Esophagus squamous epithelium (tissue), 5 donors: Measurements from ENCODE around the gene CDK10. TPM values are rescaled to one million over a fixed set of nuclear protein-coding genes. Genes with fewer than 3 reads are reported as not detected.

ENCODE experiments used
- DNase-seq: peaks from one replicate; lab custom pipeline; 2025; lab: John Stamatoyannopoulos, UW
- H3K27ac ChIP-seq, 4 donors: fragments of 200-600 bp; sonication (generic); one replicate each; pipeline ENCODE4 v1.5.1; 2016 to 2019; ENCODE audit warnings: mild to moderate bottlenecking in 1 of 4
- H3K27me3 ChIP-seq, 4 donors: fragments of 200-600 bp; sonication (generic); 1 replicate in 3 of 4; 2 replicates in 1 of 4; pipeline versions ENCODE4 v1.5.1 to v1.6.0; 2017 to 2021; ENCODE audit warnings: antibody characterized with exemption in 1 of 4
- H3K36me3 ChIP-seq, 3 donors: fragments of 200-600 bp; sonication (generic); one replicate each; pipeline ENCODE4 v1.5.1; 2016 to 2019
- H3K4me1 ChIP-seq, 3 donors: fragments of 200-600 bp; sonication (generic); one replicate each; pipeline ENCODE4 v1.5.1; 2017 to 2019
- H3K4me3 ChIP-seq, 4 donors: fragments of 200-600 bp; sonication (generic); 1 replicate in 3 of 4; 2 replicates in 1 of 4; pipeline ENCODE4 v1.5.1; 2016 to 2019; ENCODE audit warnings: mild to moderate bottlenecking in 2 of 4, moderate library complexity in 1 of 4
- H3K9me3 ChIP-seq, 3 donors: fragments of 200-600 bp; sonication (generic); one replicate each; pipeline ENCODE4 v1.5.1; 2016 to 2019
- POLR2A ChIP-seq, 4 donors: fragments of 450-650 bp; IDR thresholded peaks; one replicate each; pipeline ENCODE4 v1.6.1; 2017; ENCODE audit warnings: antibody characterized with exemption in 4 of 4, mild to moderate bottlenecking in 4 of 4, moderate library complexity in 3 of 4
- whole genome bisulfite sequencing, 2 donors: methylation state at CpG; one replicate each; pipeline ENCODE4 v1.1.5; 2018; 5-methylcytosine and 5-hydroxymethylcytosine counted together
- intact Hi-C: fragments of 100-400 bp; cut with DNase I; formaldehyde crosslinking; loops from one replicate; pipeline ENCODE4 v1.15.0; 2022
- total RNA-seq, 4 donors: library from RNA; depleted of rRNA; stranded (reverse); fragments of >200 nt; gene quantifications; one replicate each; pipeline ENCODE4 v1.1.0, GENCODE V29; 2016
- TF ChIP-seq, protein P1 (sequence below), 6 experiments: fragments of 450-650 bp in 4 of 6; fragments of 200-600 bp in 2 of 6; sonication (generic) in 2 of 6; IDR thresholded peaks; one replicate each; pipeline ENCODE4 v1.5.1; 2016 to 2019; ENCODE audit warnings: antibody characterized with exemption in 6 of 6, mild to moderate bottlenecking in 4 of 6, moderate library complexity in 4 of 6
- donor health status: DM: yes; HTN: yes; CAD: no.

CDK10 gene, protein sequence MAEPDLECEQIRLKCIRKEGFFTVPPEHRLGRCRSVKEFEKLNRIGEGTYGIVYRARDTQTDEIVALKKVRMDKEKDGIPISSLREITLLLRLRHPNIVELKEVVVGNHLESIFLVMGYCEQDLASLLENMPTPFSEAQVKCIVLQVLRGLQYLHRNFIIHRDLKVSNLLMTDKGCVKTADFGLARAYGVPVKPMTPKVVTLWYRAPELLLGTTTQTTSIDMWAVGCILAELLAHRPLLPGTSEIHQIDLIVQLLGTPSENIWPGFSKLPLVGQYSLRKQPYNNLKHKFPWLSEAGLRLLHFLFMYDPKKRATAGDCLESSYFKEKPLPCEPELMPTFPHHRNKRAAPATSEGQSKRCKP
- 10 to 100 TPM; 21.6 to 45.0 (median 39.3) TPM for total RNA-seq

DNA sequence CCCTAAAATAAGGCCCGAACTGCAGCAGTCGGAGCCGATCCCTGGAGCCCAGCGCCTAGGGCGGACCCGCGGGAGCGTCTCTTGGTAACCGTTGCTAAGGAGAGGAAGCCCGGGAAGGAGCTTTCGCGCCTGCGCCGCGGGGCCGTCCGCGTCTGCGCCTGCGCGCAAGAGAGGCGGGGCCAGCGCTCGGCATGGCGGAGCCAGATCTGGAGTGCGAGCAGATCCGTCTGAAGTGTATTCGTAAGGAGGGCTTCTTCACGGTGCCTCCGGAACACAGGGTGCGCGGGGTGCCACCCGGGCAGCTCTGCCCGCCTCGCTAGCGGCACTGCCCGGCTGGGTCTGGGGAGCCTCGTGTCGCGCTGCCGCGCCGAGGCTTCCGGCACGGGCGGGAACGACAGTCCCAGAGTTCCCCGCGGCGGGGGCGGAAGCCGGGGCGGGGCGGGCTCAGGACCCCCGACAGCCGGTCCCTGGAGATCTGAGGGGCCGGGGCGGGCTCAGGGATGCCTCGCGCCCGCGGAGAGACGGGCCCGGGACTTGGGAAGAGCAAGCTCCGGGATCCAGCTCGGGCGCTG, at the start of gene CDK10:
Gene CDK10 (plus strand): TSS at position 170 of the 572 bp plus-strand sequence. CDS start 22 bp downstream, at position 192.
- H3K27ac ChIP-seq, result peak within 1 kb of the TSS; percentile 82 to 94 (median 90)

DNA sequence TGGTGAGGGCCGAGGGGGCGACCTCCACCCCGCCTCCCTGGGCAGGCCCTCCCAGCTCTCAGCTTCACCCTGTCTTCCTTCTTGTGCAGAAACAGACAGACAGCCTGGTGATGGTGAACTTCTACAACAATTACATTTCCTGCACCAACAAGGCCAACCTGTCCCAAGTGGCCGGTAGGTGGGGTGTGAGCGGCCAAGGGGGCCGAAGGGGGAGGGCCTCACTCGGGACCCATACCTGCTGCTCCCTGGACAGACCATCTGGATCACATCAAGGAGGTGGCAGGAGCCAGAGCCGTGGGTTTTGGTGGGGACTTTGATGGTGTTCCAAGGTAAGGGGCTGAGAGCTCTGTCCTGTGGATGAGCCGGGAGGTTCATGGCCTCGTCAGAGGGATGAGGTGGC, 49.1 kb upstream of the CDK10 start:
- Histone ChIP-seq H3K4me1 (peaks cover 0 to 27% (median 8%) of the 10 kb centered on the region in 3 donors), H3K27me3 (peaks cover 0 to 61% (median 0%) of the 10 kb centered on the region in 4 donors), H3K9me3 (no peaks in the 10 kb centered on the region), H3K27ac (no peak overlapping the region), H3K36me3 (no peaks in the 10 kb centered on the region), H3K4me3 (no peak overlapping the region)
- TF ChIP-seq POLR2A (IDR thresholded peaks at IDR 0.05), result no peak
- TF ChIP-seq, protein P1, sequence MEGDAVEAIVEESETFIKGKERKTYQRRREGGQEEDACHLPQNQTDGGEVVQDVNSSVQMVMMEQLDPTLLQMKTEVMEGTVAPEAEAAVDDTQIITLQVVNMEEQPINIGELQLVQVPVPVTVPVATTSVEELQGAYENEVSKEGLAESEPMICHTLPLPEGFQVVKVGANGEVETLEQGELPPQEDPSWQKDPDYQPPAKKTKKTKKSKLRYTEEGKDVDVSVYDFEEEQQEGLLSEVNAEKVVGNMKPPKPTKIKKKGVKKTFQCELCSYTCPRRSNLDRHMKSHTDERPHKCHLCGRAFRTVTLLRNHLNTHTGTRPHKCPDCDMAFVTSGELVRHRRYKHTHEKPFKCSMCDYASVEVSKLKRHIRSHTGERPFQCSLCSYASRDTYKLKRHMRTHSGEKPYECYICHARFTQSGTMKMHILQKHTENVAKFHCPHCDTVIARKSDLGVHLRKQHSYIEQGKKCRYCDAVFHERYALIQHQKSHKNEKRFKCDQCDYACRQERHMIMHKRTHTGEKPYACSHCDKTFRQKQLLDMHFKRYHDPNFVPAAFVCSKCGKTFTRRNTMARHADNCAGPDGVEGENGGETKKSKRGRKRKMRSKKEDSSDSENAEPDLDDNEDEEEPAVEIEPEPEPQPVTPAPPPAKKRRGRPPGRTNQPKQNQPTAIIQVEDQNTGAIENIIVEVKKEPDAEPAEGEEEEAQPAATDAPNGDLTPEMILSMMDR (IDR thresholded peaks at IDR 0.05), result no peak
- 43 to 73% methylated on average over 5 to 10 of the region's 10 CpGs for whole genome bisulfite sequencing, 2 donors
- DNase-seq, result no peak
- intact Hi-C loops, result no loop called here

More for the DNA sequence above, at the start of gene CDK10:
- Histone ChIP-seq H3K4me3 (peak within 1 kb of the TSS; percentile 75 to 89 (median 82)), H3K9me3 (no peaks in the 10 kb centered on the region), H3K4me1 (peaks cover 7 to 22% (median 8%) of the 10 kb centered on the region in 3 donors), H3K27me3 (no peaks in the 10 kb centered on the region), H3K36me3 (peaks cover 10 to 28% (median 13%) of the 10 kb centered on the region in 3 donors)
- WGBS, 2 donors, result 0% methylated on average over 5 of the region's 67 CpGs; no CpG with 5 or more reads in 1 of the 2 donors
- intact Hi-C loops, result no loop called here
- DNase-seq, result no peak
- TF ChIP-seq POLR2A (IDR thresholded peaks at IDR 0.05), result peak in 3 of 4 donors; percentile 32 to 79 (median 59)
- TF ChIP-seq, protein P1 (IDR thresholded peaks at IDR 0.05), result no peak

DNA sequence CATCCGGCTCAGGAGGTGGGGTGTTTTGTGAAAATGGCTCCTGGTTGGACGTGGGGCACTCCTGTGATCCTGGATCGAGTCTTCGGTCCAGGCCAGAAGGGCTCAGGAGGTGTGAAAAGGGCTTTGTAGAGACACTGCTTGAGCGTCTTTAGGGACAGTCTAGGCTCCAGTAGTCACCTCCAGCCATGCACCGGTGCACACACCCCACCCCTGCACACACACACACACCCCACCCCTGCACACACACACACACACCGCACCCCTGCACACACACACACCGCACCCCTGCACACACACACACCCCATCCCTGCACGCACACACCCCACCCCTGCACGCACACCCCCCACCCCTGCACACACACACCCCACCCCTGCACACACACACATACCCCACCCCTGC, 48.0 kb upstream of the CDK10 start:
- peaks cover 0 to 22% (median 8%) of the 10 kb centered on the region in 3 donors for H3K4me1 ChIP-seq
- 51 to 57% methylated on average over 6 to 10 of the region's 10 CpGs for WGBS, 2 donors

DNA sequence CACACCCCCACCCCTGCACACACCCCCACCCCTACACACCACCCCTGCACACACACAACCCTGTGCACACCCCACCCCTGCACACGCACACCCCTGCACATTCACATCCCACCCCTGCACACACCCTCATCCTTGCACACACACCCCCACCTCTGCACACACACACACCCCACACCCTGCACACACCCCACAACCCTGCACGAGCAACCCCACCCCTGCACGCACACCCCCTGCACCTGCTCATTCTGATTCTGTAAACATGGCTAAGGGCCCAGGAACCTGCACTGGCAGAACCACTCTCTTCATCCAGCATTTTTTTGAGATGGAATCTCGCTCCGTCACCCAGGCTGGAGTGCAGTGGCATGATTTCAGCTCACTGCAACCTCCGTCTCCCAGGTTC, 47.1 kb upstream of the CDK10 start:
- TF ChIP-seq, protein P1 (IDR thresholded peaks at IDR 0.05), result no peak
- no peak for TF ChIP-seq POLR2A (IDR thresholded peaks at IDR 0.05)
- no peaks in the 10 kb centered on the region for H3K9me3 ChIP-seq
- peaks cover 0 to 6% (median 0%) of the 10 kb centered on the region in 3 donors for H3K36me3 ChIP-seq
- no peak overlapping the region for H3K4me3 ChIP-seq
- WGBS, 2 donors, result 56 to 64% methylated on average over 2 to 4 of the region's 6 CpGs
- DNase-seq, result no peak
- peaks cover 0 to 41% (median 0%) of the 10 kb centered on the region in 4 donors for H3K27me3 ChIP-seq
- H3K4me1 ChIP-seq, result peaks cover 0 to 22% (median 8%) of the 10 kb centered on the region in 3 donors
- no peak overlapping the region for H3K27ac ChIP-seq
- intact Hi-C loops, result no loop called here

More for the DNA sequence above, 48.0 kb upstream of the CDK10 start:
- TF ChIP-seq, protein P1 (IDR thresholded peaks at IDR 0.05), result no peak
- TF ChIP-seq POLR2A (IDR thresholded peaks at IDR 0.05), result no peak
- H3K27ac ChIP-seq, result no peak overlapping the region
- H3K9me3 ChIP-seq, result no peaks in the 10 kb centered on the region
- no peak overlapping the region for H3K4me3 ChIP-seq
- peaks cover 0 to 50% (median 0%) of the 10 kb centered on the region in 4 donors for H3K27me3 ChIP-seq
- DNase-seq, result no peak
- no peaks in the 10 kb centered on the region for H3K36me3 ChIP-seq
- intact Hi-C loops, result no loop called here
